Measurements from ENCODE around the gene PCNT. TPM values are rescaled to one million over a fixed set of nuclear protein-coding genes. Genes with fewer than 3 reads are reported as not detected.

The PCNT gene
- total RNA-seq, 4 donors from 2014 or later: 42.8 to 58.6 (median 45.9) TPM

GRCh38 chr21:46349134-46349760 is 25.3 kb downstream of the PCNT start:
- TF ChIP-seq POLR2A (IDR thresholded peaks at IDR 0.05) (no peak), EP300 (IDR thresholded peaks at IDR 0.05) (no peak), CTCF (IDR thresholded peaks at IDR 0.05) (no peak)
- H3K9me3 ChIP-seq: no peaks in the 10 kb centered on the region
- no peaks in the 10 kb centered on the region for H3K27me3 ChIP-seq
- 92 to 95% methylated on average over 17 of the region's 17 CpGs for WGBS, 2 donors
- no peak overlapping the region for H3K4me3 ChIP-seq
- H3K4me1 ChIP-seq: no peaks in the 10 kb centered on the region
- DNase-seq (ENCODE audit: low spot score in 2 of 2): no peak
- no peak overlapping the region for H3K27ac ChIP-seq
- peaks cover 2 to 95% (median 33%) of the 10 kb centered on the region in 3 donors for H3K36me3 ChIP-seq

GRCh38 chr21:46350571-46350970 is 26.6 kb downstream of the PCNT start:
- WGBS, 2 donors: 93% methylated on average over 8 of the region's 8 CpGs

GRCh38 chr21:46350981-46351380 is 27.0 kb downstream of the PCNT start:
- no peak for DNase-seq (ENCODE audit: low spot score in 2 of 2)
- Histone ChIP-seq H3K27ac (no peak overlapping the region), H3K36me3 (peaks cover 2 to 100% (median 36%) of the 10 kb centered on the region in 3 donors), H3K27me3 (no peaks in the 10 kb centered on the region), H3K4me1 (no peaks in the 10 kb centered on the region), H3K9me3 (no peaks in the 10 kb centered on the region), H3K4me3 (no peak overlapping the region)
- WGBS, 2 donors: 87 to 88% methylated on average over 13 of the region's 13 CpGs
- TF ChIP-seq EP300 (IDR thresholded peaks at IDR 0.05) (no peak), POLR2A (IDR thresholded peaks at IDR 0.05) (no peak), CTCF (IDR thresholded peaks at IDR 0.05) (no peak)

More at GRCh38 chr21:46350571-46350970, 26.6 kb downstream of the PCNT start:
- H3K4me1 ChIP-seq: no peaks in the 10 kb centered on the region
- DNase-seq (ENCODE audit: low spot score in 2 of 2): no peak
- TF ChIP-seq EP300 (IDR thresholded peaks at IDR 0.05): no peak
- TF ChIP-seq CTCF (IDR thresholded peaks at IDR 0.05): no peak
- no peak for TF ChIP-seq POLR2A (IDR thresholded peaks at IDR 0.05)
- no peak overlapping the region for H3K27ac ChIP-seq
- peaks cover 2 to 100% (median 37%) of the 10 kb centered on the region in 3 donors for H3K36me3 ChIP-seq
- no peaks in the 10 kb centered on the region for H3K9me3 ChIP-seq
- no peak overlapping the region for H3K4me3 ChIP-seq
- H3K27me3 ChIP-seq: no peaks in the 10 kb centered on the region

- no peak for DNase-seq (ENCODE audit: low spot score in 2 of 2)
- Histone ChIP-seq H3K4me3 (no peak overlapping the region), H3K36me3 (peaks cover 2 to 100% (median 32%) of the 10 kb centered on the region in 3 donors), H3K4me1 (no peaks in the 10 kb centered on the region), H3K27me3 (no peaks in the 10 kb centered on the region), H3K27ac (no peak overlapping the region), H3K9me3 (no peaks in the 10 kb centered on the region)
- WGBS, 2 donors: 90 to 97% methylated on average over 7 to 11 of the region's 11 CpGs
- TF ChIP-seq POLR2A (IDR thresholded peaks at IDR 0.05): no peak
- no peak for TF ChIP-seq CTCF (IDR thresholded peaks at IDR 0.05)
Measured at GRCh38 chr21:46351476-46352163, 27.7 kb downstream of the PCNT start.

GRCh38 chr21:46352164-46352515 is 28.2 kb downstream of the PCNT start:
- TF ChIP-seq EP300 (IDR thresholded peaks at IDR 0.05): no peak
- Histone ChIP-seq H3K9me3 (no peaks in the 10 kb centered on the region), H3K27me3 (no peaks in the 10 kb centered on the region), H3K36me3 (peaks cover 2 to 100% (median 32%) of the 10 kb centered on the region in 3 donors), H3K27ac (no peak overlapping the region), H3K4me1 (no peaks in the 10 kb centered on the region), H3K4me3 (no peak overlapping the region)
- WGBS, 2 donors: 92 to 98% methylated on average over 9 to 11 of the region's 11 CpGs
- DNase-seq (ENCODE audit: low spot score in 2 of 2): no peak

Measured in tibial nerve (tissue), 4 donors.